ENCODE results near the gene SCP2. TPM values are rescaled to one million over a fixed set of nuclear protein-coding genes. Genes with fewer than 3 reads are reported as not detected.
"Not testable (repeated sequence)": the region's sequence is repeated elsewhere in the genome, so short reads cannot be mapped to it uniquely, and the experiment has no call there.

Gene SCP2
- polyA plus RNA-seq, 2 of the 4 experiments (the other 2 are of a cell fraction), result 79.0 to 124 TPM

DNA sequence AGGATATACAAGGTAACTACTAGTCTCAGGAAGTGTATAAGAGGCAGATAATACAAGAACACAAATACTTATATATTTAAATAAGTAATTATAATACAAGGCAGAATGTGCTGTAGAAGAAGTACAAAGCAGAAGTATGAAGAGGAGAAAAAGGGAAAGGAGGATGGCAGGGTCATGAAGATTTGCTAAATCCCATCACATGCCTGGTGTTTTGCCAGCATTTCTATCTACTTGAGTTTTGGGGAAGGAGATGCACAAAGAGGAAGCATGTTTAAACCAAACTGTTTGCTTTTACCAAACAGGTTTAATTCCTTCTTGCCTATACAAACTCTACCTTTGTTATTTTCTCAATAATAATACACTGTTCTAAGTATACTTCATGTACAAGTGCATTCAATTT is 74.1 kb downstream of the SCP2 start:
- DNase-seq (ENCODE audit: low read depth in 1 of 2, low spot score in 1 of 2), result no peak
- POLR2A ChIA-PET, result no interaction called here
- H3K27ac ChIP-seq, result no peak overlapping the region
- no peak overlapping the region for H3K4me2 ChIP-seq
- TF ChIP-seq EP300 (IDR thresholded peaks at IDR 0.05) (no peak), GATA3 (IDR thresholded peaks at IDR 0.05; ENCODE audit: borderline replicate concordance) (no peak), ZNF302 (CRISPR knock-in tag; IDR thresholded peaks at IDR 0.05) (no peak), CTCF (IDR thresholded peaks at IDR 0.05) (no peak), TFCP2L1 (CRISPR knock-in tag; IDR thresholded peaks at IDR 0.05) (no peak), RARB (CRISPR knock-in tag; IDR thresholded peaks at IDR 0.05) (no peak), ELK1 (IDR thresholded peaks at IDR 0.05; ENCODE audit: low read depth, low read length) (no peak), ZC3H11A (IDR thresholded peaks at IDR 0.05) (no peak), NR3C1 (IDR thresholded peaks at IDR 0.05) (no peak), HOXB5 (CRISPR knock-in tag; IDR thresholded peaks at IDR 0.05) (no peak), CHD4 (IDR thresholded peaks at IDR 0.05; ENCODE audit: borderline replicate concordance) (no peak), CBX2 (IDR thresholded peaks at IDR 0.05; ENCODE audit: borderline replicate concordance, low read depth) (no peak), FOSL2 (IDR thresholded peaks at IDR 0.05) (no peak), FOSL2 (CRISPR knock-in tag; IDR thresholded peaks at IDR 0.05) (no peak)
- TF ChIP-seq, protein P1, sequence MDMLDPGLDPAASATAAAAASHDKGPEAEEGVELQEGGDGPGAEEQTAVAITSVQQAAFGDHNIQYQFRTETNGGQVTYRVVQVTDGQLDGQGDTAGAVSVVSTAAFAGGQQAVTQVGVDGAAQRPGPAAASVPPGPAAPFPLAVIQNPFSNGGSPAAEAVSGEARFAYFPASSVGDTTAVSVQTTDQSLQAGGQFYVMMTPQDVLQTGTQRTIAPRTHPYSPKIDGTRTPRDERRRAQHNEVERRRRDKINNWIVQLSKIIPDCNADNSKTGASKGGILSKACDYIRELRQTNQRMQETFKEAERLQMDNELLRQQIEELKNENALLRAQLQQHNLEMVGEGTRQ (IDR thresholded peaks at IDR 0.05), result no peak
- TF ChIP-seq, protein P2, sequence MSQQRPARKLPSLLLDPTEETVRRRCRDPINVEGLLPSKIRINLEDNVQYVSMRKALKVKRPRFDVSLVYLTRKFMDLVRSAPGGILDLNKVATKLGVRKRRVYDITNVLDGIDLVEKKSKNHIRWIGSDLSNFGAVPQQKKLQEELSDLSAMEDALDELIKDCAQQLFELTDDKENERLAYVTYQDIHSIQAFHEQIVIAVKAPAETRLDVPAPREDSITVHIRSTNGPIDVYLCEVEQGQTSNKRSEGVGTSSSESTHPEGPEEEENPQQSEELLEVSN (IDR thresholded peaks at IDR 0.05; ENCODE audit: borderline replicate concordance, low read depth), result no peak
- TF ChIP-seq, protein P3, sequence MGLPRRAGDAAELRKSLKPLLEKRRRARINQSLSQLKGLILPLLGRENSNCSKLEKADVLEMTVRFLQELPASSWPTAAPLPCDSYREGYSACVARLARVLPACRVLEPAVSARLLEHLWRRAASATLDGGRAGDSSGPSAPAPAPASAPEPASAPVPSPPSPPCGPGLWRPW (IDR thresholded peaks at IDR 0.05), result no peak
- FAIRE-seq, result no peak
- ATAC-seq, result no peak
- H3K9me3 ChIP-seq, result no peaks in the 10 kb centered on the region
- H3K4me3 ChIP-seq, result no peak overlapping the region
- no peaks in the 10 kb centered on the region for H3K4me1 ChIP-seq
- CTCF ChIA-PET, result no interaction called here

DNA sequence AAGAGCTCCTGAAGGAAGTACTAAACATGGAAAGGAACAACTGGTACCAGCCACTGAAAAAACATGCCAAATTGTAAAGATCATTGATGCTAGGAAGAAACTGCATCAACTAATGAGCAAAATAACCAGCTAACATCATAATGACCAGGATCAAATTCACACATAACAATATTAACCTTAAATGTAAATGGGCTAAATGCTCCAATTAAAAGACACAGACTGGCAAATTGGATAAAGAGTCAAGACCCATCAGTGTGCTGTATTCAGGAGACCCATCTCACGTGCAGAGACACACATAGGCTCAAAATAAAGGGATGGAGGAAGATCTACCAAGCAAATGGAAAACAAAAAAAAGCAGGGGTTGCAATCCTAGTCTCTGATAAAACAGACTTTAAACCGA is 79.5 kb downstream of the SCP2 start:
- WGBS (ENCODE audit: missing lambda C conversion rate), result 89% methylated on average over 1 of the region's 2 CpGs
- not testable (repeated sequence) for FAIRE-seq

GRCh38 chr1:53010247-53010646 is 83.2 kb downstream of the SCP2 start:
- ATAC-seq; H3K4me1 ChIP-seq; H3K4me3 ChIP-seq; FAIRE-seq; H3K4me2 ChIP-seq; H3K9me3 ChIP-seq; DNase-seq (ENCODE audit: low read depth in 1 of 2, low spot score in 1 of 2); POLR2A ChIA-PET; H3K27ac ChIP-seq: not testable (repeated sequence)
- CTCF ChIA-PET, result interaction anchor here (0.6 kb wide), 1 partner anchor 83 kb away, joined by 3 read pairs; no protein-coding TSS in a partner anchor
- 79% methylated on average over 4 of the region's 4 CpGs for WGBS (ENCODE audit: missing lambda C conversion rate)

More for the DNA sequence above, 79.5 kb downstream of the SCP2 start:
- CTCF ChIA-PET, result interaction anchor here (0.6 kb wide), 1 partner anchor 35 kb away, joined by 3 read pairs; no protein-coding TSS in a partner anchor
- H3K9me3 ChIP-seq; H3K4me3 ChIP-seq; DNase-seq (ENCODE audit: low read depth in 1 of 2, low spot score in 1 of 2); POLR2A ChIA-PET; ATAC-seq; H3K4me2 ChIP-seq; H3K4me1 ChIP-seq; H3K27ac ChIP-seq: not testable (repeated sequence)
